ENCODE results near the gene TNS3. TPM values are rescaled to one million over a fixed set of nuclear protein-coding genes. Genes with fewer than 3 reads are reported as not detected.

TNS3 gene
- total and polyA plus RNA-seq, 9 of the 15 experiments (the other 6 are each of a cell fraction or from before 2014, with no cell fraction given) = 0.20 TPM; not detected in 8

DNA sequence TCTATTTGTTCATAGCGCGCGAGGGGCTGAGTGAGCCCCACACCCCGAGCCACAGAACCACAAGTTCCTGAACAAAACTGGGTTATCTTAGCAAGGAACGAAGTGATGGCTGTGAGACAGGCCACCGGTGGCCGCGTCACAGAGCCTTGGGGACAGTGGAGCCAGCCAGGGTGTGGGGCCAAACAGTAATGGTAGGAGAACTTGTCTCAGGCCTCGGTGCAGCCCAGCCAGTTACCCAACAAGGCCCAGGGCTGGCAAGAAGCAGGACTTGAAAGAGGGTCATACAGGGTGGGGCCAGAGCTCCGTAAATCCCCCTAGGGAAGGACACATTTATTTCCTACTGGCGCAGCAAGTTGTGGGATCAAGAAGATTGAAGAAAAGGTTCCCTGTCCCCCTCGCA lies 39.4 kb upstream of the TNS3 start:
- BruUV-seq (replicated peaks) = no TSS peak
- CTCF ChIA-PET (ENCODE audit: low intra/inter-chr PET ratio) = no interaction called here
- H3K4me2 ChIP-seq (ENCODE audit: insufficient read depth, low read length) = no peak overlapping the region
- H3K9me1 ChIP-seq (ENCODE audit: control insufficient read depth, insufficient read depth, low read length) = no peaks in the 10 kb centered on the region
- H3K79me2 ChIP-seq (ENCODE audit: control insufficient read depth, insufficient read depth, low read length) = no peaks in the 10 kb centered on the region
- no peak overlapping the region for H2AFZ ChIP-seq (ENCODE audit: low read depth, low read length)
- in situ Hi-C loops (cut with MboI) (no loop called here), intact Hi-C loops (cut with micrococcal nuclease) (no loop called here)
- no peak overlapping the region for H3K27ac ChIP-seq (ENCODE audit: extremely low read depth, low read depth, low read length)
- no peak for TF ChIP-seq RBBP5 (IDR thresholded peaks at IDR 0.05; ENCODE audit: borderline replicate concordance, insufficient read depth, low read length, poor library complexity, severe bottlenecking)
- TF ChIP-seq OTX1 (CRISPR knock-in tag; IDR thresholded peaks at IDR 0.05) = no peak
- no peak for TF ChIP-seq PCBP1 (IDR thresholded peaks at IDR 0.05; ENCODE audit: low read depth, low read length, poor library complexity, severe bottlenecking)
- TF ChIP-seq FOSL1 (tag; conservative IDR thresholded peaks at IDR 0.05) = no peak
- no peak for TF ChIP-seq HIVEP1 (CRISPR knock-in tag; IDR thresholded peaks at IDR 0.05)
- TF ChIP-seq, protein P1, sequence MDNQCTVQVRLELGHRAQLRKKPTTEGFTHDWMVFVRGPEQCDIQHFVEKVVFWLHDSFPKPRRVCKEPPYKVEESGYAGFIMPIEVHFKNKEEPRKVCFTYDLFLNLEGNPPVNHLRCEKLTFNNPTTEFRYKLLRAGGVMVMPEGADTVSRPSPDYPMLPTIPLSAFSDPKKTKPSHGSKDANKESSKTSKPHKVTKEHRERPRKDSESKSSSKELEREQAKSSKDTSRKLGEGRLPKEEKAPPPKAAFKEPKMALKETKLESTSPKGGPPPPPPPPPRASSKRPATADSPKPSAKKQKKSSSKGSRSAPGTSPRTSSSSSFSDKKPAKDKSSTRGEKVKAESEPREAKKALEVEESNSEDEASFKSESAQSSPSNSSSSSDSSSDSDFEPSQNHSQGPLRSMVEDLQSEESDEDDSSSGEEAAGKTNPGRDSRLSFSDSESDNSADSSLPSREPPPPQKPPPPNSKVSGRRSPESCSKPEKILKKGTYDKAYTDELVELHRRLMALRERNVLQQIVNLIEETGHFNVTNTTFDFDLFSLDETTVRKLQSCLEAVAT (IDR thresholded peaks at IDR 0.05) = no peak
- TF ChIP-seq, protein P2, sequence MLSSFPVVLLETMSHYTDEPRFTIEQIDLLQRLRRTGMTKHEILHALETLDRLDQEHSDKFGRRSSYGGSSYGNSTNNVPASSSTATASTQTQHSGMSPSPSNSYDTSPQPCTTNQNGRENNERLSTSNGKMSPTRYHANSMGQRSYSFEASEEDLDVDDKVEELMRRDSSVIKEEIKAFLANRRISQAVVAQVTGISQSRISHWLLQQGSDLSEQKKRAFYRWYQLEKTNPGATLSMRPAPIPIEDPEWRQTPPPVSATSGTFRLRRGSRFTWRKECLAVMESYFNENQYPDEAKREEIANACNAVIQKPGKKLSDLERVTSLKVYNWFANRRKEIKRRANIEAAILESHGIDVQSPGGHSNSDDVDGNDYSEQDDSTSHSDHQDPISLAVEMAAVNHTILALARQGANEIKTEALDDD (IDR thresholded peaks at IDR 0.05) = no peak
- no peak for TF ChIP-seq PRMT5 (CRISPR knock-in tag; IDR thresholded peaks at IDR 0.05)
- TF ChIP-seq ZNF253 (CRISPR knock-in tag; conservative IDR thresholded peaks at IDR 0.05) = no peak
- TF ChIP-seq, protein P3, sequence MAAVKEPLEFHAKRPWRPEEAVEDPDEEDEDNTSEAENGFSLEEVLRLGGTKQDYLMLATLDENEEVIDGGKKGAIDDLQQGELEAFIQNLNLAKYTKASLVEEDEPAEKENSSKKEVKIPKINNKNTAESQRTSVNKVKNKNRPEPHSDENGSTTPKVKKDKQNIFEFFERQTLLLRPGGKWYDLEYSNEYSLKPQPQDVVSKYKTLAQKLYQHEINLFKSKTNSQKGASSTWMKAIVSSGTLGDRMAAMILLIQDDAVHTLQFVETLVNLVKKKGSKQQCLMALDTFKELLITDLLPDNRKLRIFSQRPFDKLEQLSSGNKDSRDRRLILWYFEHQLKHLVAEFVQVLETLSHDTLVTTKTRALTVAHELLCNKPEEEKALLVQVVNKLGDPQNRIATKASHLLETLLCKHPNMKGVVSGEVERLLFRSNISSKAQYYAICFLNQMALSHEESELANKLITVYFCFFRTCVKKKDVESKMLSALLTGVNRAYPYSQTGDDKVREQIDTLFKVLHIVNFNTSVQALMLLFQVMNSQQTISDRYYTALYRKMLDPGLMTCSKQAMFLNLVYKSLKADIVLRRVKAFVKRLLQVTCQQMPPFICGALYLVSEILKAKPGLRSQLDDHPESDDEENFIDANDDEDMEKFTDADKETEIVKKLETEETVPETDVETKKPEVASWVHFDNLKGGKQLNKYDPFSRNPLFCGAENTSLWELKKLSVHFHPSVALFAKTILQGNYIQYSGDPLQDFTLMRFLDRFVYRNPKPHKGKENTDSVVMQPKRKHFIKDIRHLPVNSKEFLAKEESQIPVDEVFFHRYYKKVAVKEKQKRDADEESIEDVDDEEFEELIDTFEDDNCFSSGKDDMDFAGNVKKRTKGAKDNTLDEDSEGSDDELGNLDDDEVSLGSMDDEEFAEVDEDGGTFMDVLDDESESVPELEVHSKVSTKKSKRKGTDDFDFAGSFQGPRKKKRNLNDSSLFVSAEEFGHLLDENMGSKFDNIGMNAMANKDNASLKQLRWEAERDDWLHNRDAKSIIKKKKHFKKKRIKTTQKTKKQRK (IDR thresholded peaks at IDR 0.05; ENCODE audit: borderline replicate concordance, low read depth, low read length) = no peak
- no peak for TF ChIP-seq ETV1 (tag; conservative IDR thresholded peaks at IDR 0.05; ENCODE audit: low read depth)
- no peak for TF ChIP-seq SP2 (IDR thresholded peaks at IDR 0.05; ENCODE audit: extremely low read depth, low read depth, low read length, poor library complexity, severe bottlenecking)
- no peak for TF ChIP-seq XRCC4 (IDR thresholded peaks at IDR 0.05; ENCODE audit: extremely low read depth, insufficient read depth, insufficient read length)
- POLR2A ChIA-PET = interaction anchor here (1.2 kb wide), 1 partner anchor 177 kb away, joined by 3 read pairs; no protein-coding TSS in a partner anchor
- H4K20me1 ChIP-seq (replicated peaks; ENCODE audit: control insufficient read depth, insufficient read depth, low read length) = no peaks in the 10 kb centered on the region
- no peaks in the 10 kb centered on the region for H3K4me1 ChIP-seq (replicated peaks in 1 of 2; ENCODE audit: control insufficient read depth in 2 of 2, insufficient read depth in 2 of 2, low read length in 2 of 2)
- DNase-seq (ENCODE audit: extremely low read depth in 1 of 4, low spot score in 3 of 4) (no peak), FAIRE-seq (no peak), ATAC-seq (no peak)
- no peak overlapping the region for H3K9ac ChIP-seq (ENCODE audit: insufficient read depth in 1 of 2, low read depth in 2 of 2, low read length in 2 of 2)
- no peaks in the 10 kb centered on the region for H3K9me3 ChIP-seq (replicated peaks; ENCODE audit: control insufficient read depth, insufficient read depth, low read depth, low read length)
- no peaks in the 10 kb centered on the region for H3K36me3 ChIP-seq (ENCODE audit: control insufficient read depth, insufficient read depth, low read length)
- H3K4me3 ChIP-seq = no peak overlapping the region
- peaks cover 5 to 49% of the 10 kb centered on the region in 2 experiments; a peak in 4 of 5 replicates for H3K27me3 ChIP-seq (ENCODE audit: control insufficient read depth in 2 of 2, insufficient read depth in 2 of 2, low read length in 2 of 2)
- 3% methylated on average over 12 of the region's 12 CpGs for WGBS (ENCODE audit: insufficient coverage, low coverage, missing lambda C conversion rate)
